ENCODE data around the gene DIAPH2. TPM values are rescaled to one million over a fixed set of nuclear protein-coding genes. Genes with fewer than 3 reads are reported as not detected.

Gene DIAPH2
- total RNA-seq, 1 experiment from 2014 or later = 10.9 TPM

DNA sequence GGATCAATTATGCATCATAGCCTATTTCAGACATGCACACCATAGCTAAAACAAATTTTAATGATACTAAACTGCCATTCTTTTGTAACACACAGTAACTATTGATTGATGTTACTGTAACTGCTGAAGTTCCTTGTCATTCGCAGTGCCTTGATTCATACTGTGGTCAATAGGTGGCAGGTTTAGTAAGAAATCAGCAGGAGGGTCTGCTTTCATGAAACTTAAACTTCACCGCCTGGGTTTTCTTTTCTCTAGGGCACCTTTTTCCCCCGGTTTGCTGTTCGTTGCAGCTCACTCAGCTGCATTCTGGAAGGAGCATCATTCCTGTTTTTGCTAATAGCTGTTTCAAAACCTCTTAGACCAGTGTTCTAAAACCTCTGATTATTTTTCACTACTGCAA lies 287.2 kb downstream of the DIAPH2 start (continued):
- TF ChIP-seq, protein P1, sequence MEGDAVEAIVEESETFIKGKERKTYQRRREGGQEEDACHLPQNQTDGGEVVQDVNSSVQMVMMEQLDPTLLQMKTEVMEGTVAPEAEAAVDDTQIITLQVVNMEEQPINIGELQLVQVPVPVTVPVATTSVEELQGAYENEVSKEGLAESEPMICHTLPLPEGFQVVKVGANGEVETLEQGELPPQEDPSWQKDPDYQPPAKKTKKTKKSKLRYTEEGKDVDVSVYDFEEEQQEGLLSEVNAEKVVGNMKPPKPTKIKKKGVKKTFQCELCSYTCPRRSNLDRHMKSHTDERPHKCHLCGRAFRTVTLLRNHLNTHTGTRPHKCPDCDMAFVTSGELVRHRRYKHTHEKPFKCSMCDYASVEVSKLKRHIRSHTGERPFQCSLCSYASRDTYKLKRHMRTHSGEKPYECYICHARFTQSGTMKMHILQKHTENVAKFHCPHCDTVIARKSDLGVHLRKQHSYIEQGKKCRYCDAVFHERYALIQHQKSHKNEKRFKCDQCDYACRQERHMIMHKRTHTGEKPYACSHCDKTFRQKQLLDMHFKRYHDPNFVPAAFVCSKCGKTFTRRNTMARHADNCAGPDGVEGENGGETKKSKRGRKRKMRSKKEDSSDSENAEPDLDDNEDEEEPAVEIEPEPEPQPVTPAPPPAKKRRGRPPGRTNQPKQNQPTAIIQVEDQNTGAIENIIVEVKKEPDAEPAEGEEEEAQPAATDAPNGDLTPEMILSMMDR (IDR thresholded peaks at IDR 0.05 in 2 of 3, conservative IDR thresholded peaks at IDR 0.05 in 1 of 3; ENCODE audit: borderline replicate concordance in 1 of 3, insufficient read depth in 1 of 3, low read depth in 2 of 3, low read length in 2 of 3) = no peak

DNA sequence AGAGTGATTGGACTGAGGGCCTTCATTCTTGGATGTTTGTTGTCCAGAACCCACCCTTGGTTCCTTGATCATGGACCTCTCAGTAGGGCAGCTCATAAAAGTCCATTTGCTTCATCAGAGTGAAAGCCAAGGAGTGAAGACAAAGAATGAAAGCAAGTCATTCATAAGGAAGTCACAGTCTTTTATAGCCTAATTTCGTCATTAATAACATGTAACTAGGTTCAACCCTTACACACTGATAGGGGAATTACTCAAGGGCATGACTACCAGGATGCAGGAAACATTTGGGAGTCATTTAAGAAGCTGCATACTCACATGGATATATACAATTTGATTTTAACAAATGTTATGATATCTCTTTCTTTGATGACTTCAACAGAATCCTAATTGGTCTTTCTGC lies 294.3 kb downstream of the DIAPH2 start:
- H4K20me1 ChIP-seq (ENCODE audit: insufficient read depth) = no peaks in the 10 kb centered on the region
- H3K4me1 ChIP-seq (ENCODE audit: control insufficient read depth in 1 of 2, insufficient read depth in 2 of 2, low read length in 2 of 2) = no peaks in the 10 kb centered on the region
- RAD21 ChIA-PET (ENCODE audit: low non-redundant PET in 1 of 2, low total read pairs in 2 of 2, uncharacterized antibody in 2 of 2, unreplicated experiment in 2 of 2) = no interaction called here
- no peaks in the 10 kb centered on the region for H3K36me3 ChIP-seq (ENCODE audit: control insufficient read depth in 1 of 2, insufficient read depth in 2 of 2, low read length in 2 of 2)
- POLR2A ChIA-PET = no interaction called here
- no peaks in the 10 kb centered on the region for H3K27me3 ChIP-seq (ENCODE audit: insufficient read depth, low read length)
- CTCF ChIA-PET = no interaction called here
- H3K9ac ChIP-seq (ENCODE audit: low read length) = no peak overlapping the region
- no peak overlapping the region for H3K27ac ChIP-seq (ENCODE audit: low read depth, low read length)
- no peaks in the 10 kb centered on the region for H3K9me2 ChIP-seq (ENCODE audit: insufficient read depth)
- no peaks in the 10 kb centered on the region for H3K79me2 ChIP-seq (ENCODE audit: insufficient read depth, low read length)
- no peak overlapping the region for H3K4me3 ChIP-seq (replicated peaks in 1 of 2; ENCODE audit: low read depth in 1 of 2, low read length in 2 of 2)
- ATAC-seq = no peak
- no peak overlapping the region for H3K4me2 ChIP-seq (ENCODE audit: low read length)
- no peaks in the 10 kb centered on the region for H3K9me3 ChIP-seq (ENCODE audit: control insufficient read depth in 1 of 2, insufficient read depth in 1 of 2, low read depth in 1 of 2, low read length in 2 of 2)
- intact Hi-C loops (cut with micrococcal nuclease) = no loop called here
- BruUV-seq (replicated peaks) = no TSS peak
- no peak for TF ChIP-seq ZFX (IDR thresholded peaks at IDR 0.05)
- TF ChIP-seq POLR2AphosphoS5 (IDR thresholded peaks at IDR 0.05; ENCODE audit: low read depth, low read length) = no peak
- no peak for TF ChIP-seq ELF1 (IDR thresholded peaks at IDR 0.05; ENCODE audit: borderline replicate concordance, low read depth)
- TF ChIP-seq SP1 (IDR thresholded peaks at IDR 0.05; ENCODE audit: low read depth) = no peak
- TF ChIP-seq, protein P2, sequence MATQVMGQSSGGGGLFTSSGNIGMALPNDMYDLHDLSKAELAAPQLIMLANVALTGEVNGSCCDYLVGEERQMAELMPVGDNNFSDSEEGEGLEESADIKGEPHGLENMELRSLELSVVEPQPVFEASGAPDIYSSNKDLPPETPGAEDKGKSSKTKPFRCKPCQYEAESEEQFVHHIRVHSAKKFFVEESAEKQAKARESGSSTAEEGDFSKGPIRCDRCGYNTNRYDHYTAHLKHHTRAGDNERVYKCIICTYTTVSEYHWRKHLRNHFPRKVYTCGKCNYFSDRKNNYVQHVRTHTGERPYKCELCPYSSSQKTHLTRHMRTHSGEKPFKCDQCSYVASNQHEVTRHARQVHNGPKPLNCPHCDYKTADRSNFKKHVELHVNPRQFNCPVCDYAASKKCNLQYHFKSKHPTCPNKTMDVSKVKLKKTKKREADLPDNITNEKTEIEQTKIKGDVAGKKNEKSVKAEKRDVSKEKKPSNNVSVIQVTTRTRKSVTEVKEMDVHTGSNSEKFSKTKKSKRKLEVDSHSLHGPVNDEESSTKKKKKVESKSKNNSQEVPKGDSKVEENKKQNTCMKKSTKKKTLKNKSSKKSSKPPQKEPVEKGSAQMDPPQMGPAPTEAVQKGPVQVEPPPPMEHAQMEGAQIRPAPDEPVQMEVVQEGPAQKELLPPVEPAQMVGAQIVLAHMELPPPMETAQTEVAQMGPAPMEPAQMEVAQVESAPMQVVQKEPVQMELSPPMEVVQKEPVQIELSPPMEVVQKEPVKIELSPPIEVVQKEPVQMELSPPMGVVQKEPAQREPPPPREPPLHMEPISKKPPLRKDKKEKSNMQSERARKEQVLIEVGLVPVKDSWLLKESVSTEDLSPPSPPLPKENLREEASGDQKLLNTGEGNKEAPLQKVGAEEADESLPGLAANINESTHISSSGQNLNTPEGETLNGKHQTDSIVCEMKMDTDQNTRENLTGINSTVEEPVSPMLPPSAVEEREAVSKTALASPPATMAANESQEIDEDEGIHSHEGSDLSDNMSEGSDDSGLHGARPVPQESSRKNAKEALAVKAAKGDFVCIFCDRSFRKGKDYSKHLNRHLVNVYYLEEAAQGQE (IDR thresholded peaks at IDR 0.05; ENCODE audit: low read depth) = no peak
- TF ChIP-seq EZH2 (IDR thresholded peaks at IDR 0.05) = no peak
- no peak for TF ChIP-seq SIN3A (IDR thresholded peaks at IDR 0.05; ENCODE audit: low read depth)
- no peak for DNase-seq (ENCODE audit: low read depth, low spot score)
- no peak overlapping the region for H2AFZ ChIP-seq (ENCODE audit: low read depth, low read length, poor library complexity, severe bottlenecking)

Data from HCT116 (cell line).